IPS-20b (cell line): ENCODE measurements around the gene FAM120B.

Experiments
- H3K27ac ChIP-seq: one replicate; pipeline ENCODE4 v1.5.1; 2013; ENCODE audit warnings: low read length
- H3K27me3 ChIP-seq: 2 replicates; pipeline ENCODE4 v1.6.1; 2013; ENCODE audit warnings: mild to moderate bottlenecking, low read length, inconsistent platforms; ENCODE audit not compliant: insufficient read depth
- H3K36me3 ChIP-seq: 2 replicates; pipeline ENCODE4 v1.6.1; 2013; ENCODE audit warnings: low read depth, mild to moderate bottlenecking, inconsistent platforms, low read length, moderate library complexity; ENCODE audit not compliant: insufficient read depth
- H3K4me1 ChIP-seq: 2 replicates; pipeline ENCODE4 v1.6.1; 2013; ENCODE audit warnings: mild to moderate bottlenecking, control low read depth, inconsistent platforms, low read length, moderate library complexity; ENCODE audit not compliant: insufficient read depth
- H3K4me3 ChIP-seq: 2 replicates; pipeline ENCODE4 v1.5.1; 2013; ENCODE audit warnings: mild to moderate bottlenecking, low read length, inconsistent platforms
- H3K9ac ChIP-seq: 2 replicates; pipeline ENCODE4 v1.6.1; 2013; ENCODE audit warnings: low read depth, mild to moderate bottlenecking, inconsistent platforms, low read length, moderate library complexity
- H3K9me3 ChIP-seq: 2 replicates; pipeline ENCODE4 v1.6.1; 2013; ENCODE audit warnings: mild to moderate bottlenecking, low read depth, low read length, inconsistent platforms; ENCODE audit not compliant: insufficient read depth

Gene FAM120B

DNA sequence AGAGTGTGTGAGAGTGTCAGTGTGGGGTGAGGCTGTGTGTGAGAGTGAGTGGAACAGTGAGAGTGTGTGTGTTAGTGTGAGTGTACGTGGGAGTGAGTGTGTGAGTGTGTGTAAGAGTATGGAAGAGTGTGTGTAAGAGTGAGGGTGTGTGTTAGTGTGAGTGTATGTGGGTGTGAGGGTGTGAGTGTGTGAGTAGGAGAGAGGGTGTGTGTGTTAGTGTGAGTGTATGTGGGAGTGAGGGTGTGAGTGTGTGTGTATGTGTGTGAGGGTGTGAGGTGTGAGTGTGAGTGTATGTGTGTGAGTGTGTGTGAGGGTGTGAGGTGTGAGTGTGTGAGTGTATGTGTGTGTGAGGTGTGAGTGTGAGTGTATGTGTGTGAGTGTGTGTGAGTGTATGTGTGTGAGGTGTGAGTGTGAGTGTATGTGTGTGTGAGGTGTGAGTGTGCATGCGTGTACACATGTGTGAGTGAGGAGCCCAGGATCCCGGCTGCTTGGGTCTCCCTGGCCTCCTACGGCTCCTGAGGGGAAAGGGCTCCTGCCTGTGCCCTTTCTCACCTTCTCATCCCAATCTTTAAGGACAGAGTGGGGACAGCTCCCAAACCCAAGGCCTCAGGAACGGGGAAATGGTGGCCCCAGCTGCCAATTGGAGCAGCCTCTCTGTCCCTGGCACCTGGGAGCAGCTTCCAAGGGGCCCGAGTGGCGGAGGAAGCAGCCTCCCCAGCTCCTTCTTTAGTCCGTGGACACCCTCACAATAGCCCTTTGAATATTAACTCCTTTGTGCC, 146.4 kb downstream of the FAM120B start:
- Histone ChIP-seq H3K9ac (no peak overlapping the region), H3K27me3 (no peaks in the 10 kb centered on the region), H3K27ac (no peak overlapping the region), H3K9me3 (no peaks in the 10 kb centered on the region), H3K36me3 (no peaks in the 10 kb centered on the region), H3K4me3 (no peak overlapping the region), H3K4me1 (no peaks in the 10 kb centered on the region)

DNA sequence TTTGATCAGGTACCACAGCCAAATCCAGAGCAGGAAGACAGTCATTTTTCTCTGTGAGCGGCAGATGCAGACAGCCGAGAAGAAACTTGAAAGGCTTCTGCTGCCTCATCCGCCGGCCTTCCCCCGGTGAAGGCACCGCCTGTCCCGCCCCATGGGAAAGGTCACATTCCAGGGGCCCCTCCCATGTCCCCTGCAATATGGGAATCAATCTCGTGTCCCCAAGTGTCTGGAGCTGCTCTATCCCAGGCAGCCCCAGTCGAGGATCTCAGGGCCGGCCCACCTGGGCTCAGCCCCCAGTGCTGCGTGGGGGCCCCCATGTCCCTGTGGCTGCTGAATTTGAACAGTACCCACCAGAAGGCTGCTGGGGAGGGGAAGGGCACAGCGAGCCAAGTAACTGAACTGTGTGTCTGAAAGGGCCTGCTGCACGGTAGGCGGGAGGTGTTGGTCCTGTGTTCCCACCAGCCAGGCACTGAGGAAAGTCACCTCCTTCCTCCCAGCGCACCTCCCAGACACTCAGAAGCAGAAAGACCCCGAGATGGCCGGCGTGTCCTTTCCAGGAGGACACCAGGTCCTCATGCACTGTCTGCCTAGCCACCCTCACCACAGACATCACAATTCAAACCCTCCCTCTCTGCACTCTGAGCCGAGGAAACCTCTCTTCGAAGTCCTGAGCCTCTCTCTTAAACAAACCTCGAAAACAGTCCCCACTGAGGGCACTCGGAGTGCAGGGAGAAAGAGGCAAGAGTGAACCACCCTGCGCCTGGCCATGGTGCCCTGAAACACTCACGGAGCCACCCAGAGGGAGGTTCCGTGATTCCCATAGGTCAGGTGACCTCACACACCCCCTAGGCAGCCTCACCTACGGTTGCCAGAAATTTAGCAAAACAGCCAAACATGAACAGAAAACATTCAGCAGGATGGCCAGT, 147.3 kb downstream of the FAM120B start:
- no peaks in the 10 kb centered on the region for H3K27me3 ChIP-seq
- H3K9ac ChIP-seq: no peak overlapping the region
- no peaks in the 10 kb centered on the region for H3K4me1 ChIP-seq
- H3K27ac ChIP-seq: no peak overlapping the region
- H3K36me3 ChIP-seq: no peaks in the 10 kb centered on the region
- no peaks in the 10 kb centered on the region for H3K9me3 ChIP-seq
- no peak overlapping the region for H3K4me3 ChIP-seq

- Histone ChIP-seq H3K9ac (no peak overlapping the region), H3K27ac (no peak overlapping the region), H3K9me3 (no peaks in the 10 kb centered on the region), H3K36me3 (no peaks in the 10 kb centered on the region), H3K27me3 (no peaks in the 10 kb centered on the region), H3K4me3 (no peak overlapping the region), H3K4me1 (no peaks in the 10 kb centered on the region)
These were observed 148.1 kb downstream of the FAM120B start for GRCh38 chr6:170454512-170455285.

DNA sequence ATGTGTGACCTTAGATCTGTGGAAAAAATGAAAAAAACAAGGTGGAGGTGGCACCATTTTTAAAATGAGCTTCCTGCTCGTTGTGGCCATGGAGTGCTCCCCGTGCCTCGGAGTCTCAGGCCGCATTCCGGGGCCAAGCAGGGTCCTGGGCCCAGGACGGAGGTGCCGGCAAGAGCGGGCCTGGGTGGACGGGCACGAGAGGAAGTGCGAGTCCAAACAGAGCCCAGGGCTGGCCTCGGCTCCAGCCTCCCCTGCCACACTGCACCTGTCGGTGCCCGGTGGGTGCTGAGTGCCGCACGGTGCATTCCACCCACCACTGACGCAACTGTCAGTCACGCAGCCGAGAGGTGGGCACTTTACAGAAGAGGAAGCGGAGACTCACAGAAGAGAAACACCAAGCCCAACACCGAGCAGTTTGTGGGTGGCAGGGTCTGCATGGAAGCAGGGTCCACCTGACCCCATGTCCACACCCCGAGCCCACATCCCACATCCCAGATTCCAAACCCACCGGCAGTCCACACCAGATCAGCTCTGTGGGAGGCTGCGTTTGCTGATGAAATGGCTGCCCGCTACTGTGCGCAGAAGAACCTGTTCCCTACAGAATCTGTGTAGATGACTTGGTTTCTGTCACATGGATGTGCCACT, 148.9 kb downstream of the FAM120B start:
- Histone ChIP-seq H3K36me3 (no peaks in the 10 kb centered on the region), H3K9ac (no peak overlapping the region), H3K27me3 (no peaks in the 10 kb centered on the region), H3K4me1 (no peaks in the 10 kb centered on the region), H3K9me3 (no peaks in the 10 kb centered on the region), H3K4me3 (no peak overlapping the region), H3K27ac (no peak overlapping the region)

GRCh38 chr6:170456334-170456733, 149.8 kb downstream of the FAM120B start:
- H3K27me3 ChIP-seq: no peaks in the 10 kb centered on the region
- no peak overlapping the region for H3K9ac ChIP-seq
- H3K36me3 ChIP-seq: no peaks in the 10 kb centered on the region
- H3K4me3 ChIP-seq: no peak overlapping the region
- H3K4me1 ChIP-seq: no peaks in the 10 kb centered on the region
- no peak overlapping the region for H3K27ac ChIP-seq
- no peaks in the 10 kb centered on the region for H3K9me3 ChIP-seq
